ENCODE data around the gene C14orf119. TPM values are rescaled to one million over a fixed set of nuclear protein-coding genes. Genes with fewer than 3 reads are reported as not detected.

Gene C14orf119
- total RNA-seq, 4 donors from 2014 or later = 9.5 to 28.8 (median 13.8) TPM

DNA sequence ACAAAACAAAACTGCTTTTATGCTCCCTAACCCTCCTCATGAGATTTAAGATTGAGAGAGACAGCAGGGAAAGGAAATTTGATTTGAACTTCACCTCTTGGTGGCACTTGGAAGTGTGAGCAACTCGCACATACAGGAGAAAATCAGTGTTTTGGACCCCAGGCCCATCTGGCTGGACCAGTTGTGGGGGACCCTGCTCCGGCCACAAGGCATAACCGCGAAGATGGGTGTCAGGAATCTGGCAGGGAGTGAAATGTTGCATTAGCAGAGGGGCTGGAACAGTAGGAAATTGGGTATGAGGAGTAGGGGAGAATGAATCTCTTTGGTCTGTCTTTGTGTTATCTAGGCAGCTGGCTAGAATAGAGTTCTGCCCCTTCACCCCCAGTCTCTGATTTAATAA, 8.3 kb downstream of the C14orf119 start:
- H3K4me1 ChIP-seq = no peaks in the 10 kb centered on the region
- intact Hi-C loops (cut with DNase I; ENCODE audit: low total_unique reads) = no loop called here
- no peaks in the 10 kb centered on the region for H3K36me3 ChIP-seq
- no peaks in the 10 kb centered on the region for H3K27me3 ChIP-seq
- no peak for ATAC-seq
- H3K27ac ChIP-seq = no peak overlapping the region
- H3K9me3 ChIP-seq = no peaks in the 10 kb centered on the region
- no peak for DNase-seq
- TF ChIP-seq POLR2A (IDR thresholded peaks at IDR 0.05) = no peak
- TF ChIP-seq, protein P1, sequence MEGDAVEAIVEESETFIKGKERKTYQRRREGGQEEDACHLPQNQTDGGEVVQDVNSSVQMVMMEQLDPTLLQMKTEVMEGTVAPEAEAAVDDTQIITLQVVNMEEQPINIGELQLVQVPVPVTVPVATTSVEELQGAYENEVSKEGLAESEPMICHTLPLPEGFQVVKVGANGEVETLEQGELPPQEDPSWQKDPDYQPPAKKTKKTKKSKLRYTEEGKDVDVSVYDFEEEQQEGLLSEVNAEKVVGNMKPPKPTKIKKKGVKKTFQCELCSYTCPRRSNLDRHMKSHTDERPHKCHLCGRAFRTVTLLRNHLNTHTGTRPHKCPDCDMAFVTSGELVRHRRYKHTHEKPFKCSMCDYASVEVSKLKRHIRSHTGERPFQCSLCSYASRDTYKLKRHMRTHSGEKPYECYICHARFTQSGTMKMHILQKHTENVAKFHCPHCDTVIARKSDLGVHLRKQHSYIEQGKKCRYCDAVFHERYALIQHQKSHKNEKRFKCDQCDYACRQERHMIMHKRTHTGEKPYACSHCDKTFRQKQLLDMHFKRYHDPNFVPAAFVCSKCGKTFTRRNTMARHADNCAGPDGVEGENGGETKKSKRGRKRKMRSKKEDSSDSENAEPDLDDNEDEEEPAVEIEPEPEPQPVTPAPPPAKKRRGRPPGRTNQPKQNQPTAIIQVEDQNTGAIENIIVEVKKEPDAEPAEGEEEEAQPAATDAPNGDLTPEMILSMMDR (IDR thresholded peaks at IDR 0.05 in 4 of 5, conservative IDR thresholded peaks at IDR 0.05 in 1 of 5) = no peak
- H3K4me3 ChIP-seq = no peak overlapping the region
- in situ Hi-C loops (cut with MboI; ENCODE audit: low sequenced_read_pairs in 4 of 4) = loop anchor here in 2 of 4 donors (25.0 kb wide), 1 partner anchor 184 kb away; the partner anchor contains the start of gene HOMEZ (in 2 of the 2)

DNA sequence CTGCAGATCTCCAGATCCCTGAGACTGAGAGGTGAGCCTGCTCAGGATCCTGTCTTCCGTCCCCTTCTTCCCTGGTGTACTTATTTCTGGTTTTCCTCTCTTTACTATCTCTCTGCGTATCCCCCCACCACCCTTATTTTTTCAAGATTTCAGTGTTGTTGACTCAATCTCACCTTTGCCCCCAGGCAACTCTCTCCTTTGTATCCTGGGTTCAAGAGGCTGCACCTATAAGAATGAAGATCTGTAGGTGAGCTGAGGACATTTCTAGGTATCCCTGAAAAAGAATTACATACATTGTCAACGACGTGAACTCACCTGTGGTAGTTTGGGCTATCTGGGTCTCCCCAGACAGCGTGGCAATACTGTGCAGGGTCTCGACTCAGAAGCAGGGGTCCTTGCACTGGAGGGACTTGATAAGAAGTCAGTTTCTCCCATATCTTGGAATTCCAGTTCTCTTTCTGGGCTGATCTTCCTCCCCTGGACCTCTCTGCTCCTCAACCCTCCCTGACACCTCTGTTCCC, 8.8 kb downstream of the C14orf119 start:
- no peak overlapping the region for H3K27ac ChIP-seq
- in situ Hi-C loops (cut with MboI; ENCODE audit: low sequenced_read_pairs in 4 of 4) = loop anchor here in 2 of 4 donors (25.0 kb wide), 1 partner anchor 183 kb away; the partner anchor contains the start of gene HOMEZ (in 2 of the 2)

DNA sequence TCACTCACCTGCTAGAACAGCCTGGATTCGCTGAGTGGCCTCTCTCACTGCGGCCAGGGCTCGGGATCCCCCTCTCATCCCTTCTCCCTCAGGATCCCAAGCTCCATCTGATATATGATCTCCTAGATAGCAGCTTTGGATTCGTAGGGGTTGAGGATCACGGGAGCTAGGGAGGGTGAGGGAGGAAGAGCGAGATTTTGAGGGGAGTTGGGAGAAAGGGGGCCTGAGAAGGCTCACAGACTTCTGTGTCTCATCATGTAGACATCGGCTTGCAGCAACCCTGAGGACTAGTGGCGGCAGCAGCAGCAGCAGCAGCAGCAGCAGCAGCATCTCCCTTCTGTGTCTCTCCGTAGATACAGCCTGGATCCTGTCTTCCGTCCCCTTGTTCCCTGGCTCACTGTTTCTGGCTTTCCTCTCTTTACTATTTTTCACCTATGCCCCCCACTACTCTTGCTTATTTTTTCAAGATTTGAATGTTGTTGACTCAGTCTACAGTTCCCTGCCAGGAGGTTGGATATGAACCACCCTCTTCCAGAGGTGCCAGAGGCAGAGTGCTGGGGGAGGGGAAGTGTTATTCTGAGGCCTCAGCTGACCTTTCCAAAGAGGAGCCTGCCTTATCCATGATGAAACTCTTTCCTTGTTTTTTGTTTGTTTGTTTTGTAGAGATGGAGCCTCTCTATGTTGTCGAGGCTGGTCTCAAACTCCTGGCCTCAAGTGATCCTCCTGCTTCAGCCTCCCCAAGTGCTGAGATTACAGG, 9.5 kb downstream of the C14orf119 start, which contains the start of gene CIROP:
TSS of gene CIROP (minus strand) at position 399 of the 757 bp plus-strand sequence. CDS start at position 330, 69 bp downstream.
- in situ Hi-C loops (cut with MboI; ENCODE audit: low sequenced_read_pairs in 4 of 4) (loop anchor here in 2 of 4 donors (25.0 kb wide), 1 partner anchor 183 kb away; the partner anchor contains the start of gene HOMEZ (in 2 of the 2)), intact Hi-C loops (cut with DNase I; ENCODE audit: low total_unique reads) (no loop called here)
- ATAC-seq = no peak
- no peaks in the 10 kb centered on the region for H3K36me3 ChIP-seq
- H3K4me1 ChIP-seq = no peaks in the 10 kb centered on the region
- H3K9me3 ChIP-seq = no peaks in the 10 kb centered on the region
- H3K27me3 ChIP-seq = no peaks in the 10 kb centered on the region
- H3K27ac ChIP-seq = no peak within 1 kb of the TSS
- H3K4me3 ChIP-seq = no peak within 1 kb of the TSS
- TF ChIP-seq POLR2A (IDR thresholded peaks at IDR 0.05) = no peak
- TF ChIP-seq, protein P1 (IDR thresholded peaks at IDR 0.05 in 4 of 5, conservative IDR thresholded peaks at IDR 0.05 in 1 of 5) = no peak
- no peak for DNase-seq

More for the DNA sequence above, 8.8 kb downstream of the C14orf119 start:
- Histone ChIP-seq H3K4me1 (no peaks in the 10 kb centered on the region), H3K9me3 (no peaks in the 10 kb centered on the region), H3K27me3 (no peaks in the 10 kb centered on the region), H3K36me3 (no peaks in the 10 kb centered on the region), H3K4me3 (no peak overlapping the region)
- TF ChIP-seq, protein P1 (IDR thresholded peaks at IDR 0.05 in 4 of 5, conservative IDR thresholded peaks at IDR 0.05 in 1 of 5) = no peak
- no peak for TF ChIP-seq POLR2A (IDR thresholded peaks at IDR 0.05)
- DNase-seq (no peak), ATAC-seq (no peak)
- intact Hi-C loops (cut with DNase I; ENCODE audit: low total_unique reads) = no loop called here

DNA sequence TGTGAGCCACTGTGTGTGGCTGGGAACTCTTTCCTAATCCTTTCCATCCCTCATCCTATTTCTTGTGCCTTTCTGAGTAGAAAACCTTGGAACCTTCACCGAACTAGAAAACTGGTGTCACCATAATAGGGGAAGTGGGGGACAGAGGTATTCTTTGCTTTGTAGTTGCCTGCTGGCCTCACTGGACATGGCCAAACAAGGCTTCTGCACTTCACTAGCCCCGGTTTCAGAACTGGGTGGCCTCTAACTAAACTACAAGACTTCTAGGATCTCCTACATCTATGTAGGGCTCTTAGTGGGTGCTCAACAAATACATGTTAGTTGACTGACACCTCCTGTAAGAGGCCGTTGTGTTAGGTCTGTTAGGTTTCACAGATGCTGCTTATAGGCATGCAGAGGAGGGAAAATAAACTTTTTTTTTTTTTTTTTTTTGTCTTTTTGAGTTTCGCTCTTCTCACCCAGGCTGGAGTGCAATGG, 10.1 kb downstream of the C14orf119 start:
- H3K9me3 ChIP-seq = no peaks in the 10 kb centered on the region
- in situ Hi-C loops (cut with MboI; ENCODE audit: low sequenced_read_pairs in 4 of 4) = loop anchor here in 2 of 4 donors (25.0 kb wide), 1 partner anchor 182 kb away; the partner anchor contains the start of gene HOMEZ (in 2 of the 2)
- H3K4me3 ChIP-seq = no peak overlapping the region
- no peak overlapping the region for H3K27ac ChIP-seq
- H3K4me1 ChIP-seq = no peaks in the 10 kb centered on the region
- TF ChIP-seq, protein P1 (IDR thresholded peaks at IDR 0.05 in 4 of 5, conservative IDR thresholded peaks at IDR 0.05 in 1 of 5) = no peak
- no peak for TF ChIP-seq POLR2A (IDR thresholded peaks at IDR 0.05)
- no peaks in the 10 kb centered on the region for H3K36me3 ChIP-seq
- ATAC-seq = no peak
- intact Hi-C loops (cut with DNase I; ENCODE audit: low total_unique reads) = no loop called here
- DNase-seq = no peak
- H3K27me3 ChIP-seq = no peaks in the 10 kb centered on the region

Data from gastrocnemius medialis (tissue), 4 donors.